Sigmoid colon (tissue), 7 donors: ENCODE data around the gene B3GLCT. TPM values are rescaled to one million over a fixed set of nuclear protein-coding genes. Genes with fewer than 3 reads are reported as not detected.

Experiments used
- DNase-seq: peaks from one replicate; pipeline ENCODE4 v3.0.0-alpha.2; 2019
- H3K27ac ChIP-seq, 4 donors: fragments of 200-600 bp; sonication (generic); one replicate each; pipeline ENCODE4 v1.5.1; 2016 to 2019; ENCODE audit warnings: mild to moderate bottlenecking in 1 of 4
- H3K27me3 ChIP-seq, 3 donors: fragments of 200-600 bp; sonication (generic); one replicate each; pipeline ENCODE4 v1.5.1; 2019; ENCODE audit warnings: mild to moderate bottlenecking in 1 of 3
- H3K36me3 ChIP-seq, 4 donors: fragments of 200-600 bp; sonication (generic); one replicate each; pipeline ENCODE4 v1.5.1; 2016 to 2019
- H3K4me1 ChIP-seq, 4 donors: fragments of 200-600 bp; sonication (generic); one replicate each; pipeline ENCODE4 v1.5.1; 2017 to 2019
- H3K4me3 ChIP-seq, 4 donors: fragments of 200-600 bp; sonication (generic); one replicate each; pipeline ENCODE4 v1.5.1; 2017 to 2019; ENCODE audit warnings: mild to moderate bottlenecking in 2 of 4, moderate library complexity in 1 of 4
- H3K9me3 ChIP-seq, 4 donors: fragments of 200-600 bp in 3 of 4; sonication (generic) in 3 of 4; one replicate each; pipeline versions ENCODE4 v1.5.1 to v1.6.1; 2013 to 2019
- CTCF ChIP-seq, 4 experiments: fragments of 450-650 bp in 3 of 4; fragments of 200-600 bp in 1 of 4; IDR thresholded peaks; one replicate each; pipeline ENCODE4 v1.5.1; 2016 to 2019; ENCODE audit warnings: antibody characterized with exemption in 4 of 4, mild to moderate bottlenecking in 3 of 4, moderate library complexity in 2 of 4
- EP300 ChIP-seq, 4 donors: sonication (generic); formaldehyde crosslinking; IDR thresholded peaks; one replicate each; pipeline ENCODE4 v1.6.1; 2017; ENCODE audit warnings: antibody characterized with exemption in 4 of 4
- POLR2A ChIP-seq, 2 donors: fragments of 450-650 bp; IDR thresholded peaks; one replicate each; pipeline ENCODE4 v1.6.1; 2016; ENCODE audit warnings: antibody characterized with exemption in 2 of 2, mild to moderate bottlenecking in 2 of 2, moderate library complexity in 2 of 2
- POLR2AphosphoS5 ChIP-seq, 4 donors: sonication (generic); formaldehyde crosslinking; IDR thresholded peaks; one replicate each; pipeline ENCODE4 v1.6.1; 2017; ENCODE audit warnings: antibody characterized with exemption in 4 of 4
- WGBS, 2 donors: extraction: QIAGEN DNeasy Blood & Tissue Kit; methylation state at CpG; one replicate each; pipeline ENCODE4 v1.1.7; 2013; 5-methylcytosine and 5-hydroxymethylcytosine counted together
- intact Hi-C: fragments of 100-400 bp; cut with DNase I; formaldehyde crosslinking; loops from one replicate; pipeline ENCODE4 v1.15.1; 2023
- polyA plus RNA-seq, 3 donors: library from polyadenylated mRNA; stranded (reverse); fragments of 200-250 nt; gene quantifications; one replicate each; pipeline ENCODE4 v1.2.3, GENCODE V29; 2013
- total RNA-seq, 4 donors: library from RNA; depleted of rRNA; stranded (reverse); fragments of >200 nt; gene quantifications; one replicate each; pipeline ENCODE4 v1.1.0, GENCODE V29; 2016
- donor health status: healthy with polysubstance abuse.
- donor health status: Bipolar disorder and iron deficiency.
- donor health status: healthy.

Gene B3GLCT
- total and polyA plus RNA-seq, 7 donors: 0.60 to 7.5 (median 5.8) TPM

DNA sequence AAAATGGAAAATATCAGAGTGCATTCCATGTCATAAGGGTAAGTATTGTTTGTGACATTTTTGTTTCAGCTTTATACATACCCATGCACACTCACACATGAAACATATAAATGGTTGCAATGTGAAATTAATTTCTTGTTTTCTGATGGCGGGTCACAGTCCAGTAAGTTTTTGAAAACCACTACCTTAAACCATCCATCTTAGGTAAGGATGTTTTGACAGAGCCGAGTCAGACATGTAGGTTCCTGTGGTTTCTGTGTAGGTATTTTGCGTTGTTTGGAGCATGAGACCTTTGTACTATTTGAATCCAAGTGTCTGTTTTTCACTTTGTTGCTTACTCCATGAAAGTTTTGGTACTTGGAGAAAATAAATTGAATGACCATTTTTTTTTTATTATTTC is 121.7 kb downstream of the B3GLCT start:
- no peak overlapping the region for H3K4me3 ChIP-seq
- WGBS, 2 donors: 83 to 93% methylated on average over 3 of the region's 3 CpGs
- peaks cover 0 to 35% (median 4%) of the 10 kb centered on the region in 4 donors for H3K36me3 ChIP-seq
- intact Hi-C loops: no loop called here
- H3K9me3 ChIP-seq: no peaks in the 10 kb centered on the region
- no peaks in the 10 kb centered on the region for H3K4me1 ChIP-seq
- DNase-seq: no peak
- no peaks in the 10 kb centered on the region for H3K27me3 ChIP-seq
- TF ChIP-seq POLR2AphosphoS5 (IDR thresholded peaks at IDR 0.05) (no peak), CTCF (IDR thresholded peaks at IDR 0.05) (no peak), POLR2A (IDR thresholded peaks at IDR 0.05) (no peak), EP300 (IDR thresholded peaks at IDR 0.05) (no peak)
- H3K27ac ChIP-seq: no peak overlapping the region

- Histone ChIP-seq H3K4me3 (no peak overlapping the region), H3K9me3 (no peaks in the 10 kb centered on the region), H3K4me1 (no peaks in the 10 kb centered on the region), H3K27ac (no peak overlapping the region), H3K36me3 (peaks cover 0 to 35% (median 4%) of the 10 kb centered on the region in 4 donors), H3K27me3 (no peaks in the 10 kb centered on the region)
- TF ChIP-seq EP300 (IDR thresholded peaks at IDR 0.05) (no peak), POLR2AphosphoS5 (IDR thresholded peaks at IDR 0.05) (no peak), POLR2A (IDR thresholded peaks at IDR 0.05) (no peak), CTCF (IDR thresholded peaks at IDR 0.05) (no peak)
- intact Hi-C loops: no loop called here
- no peak for DNase-seq
- 82 to 89% methylated on average over 3 of the region's 3 CpGs for WGBS, 2 donors
Observed at GRCh38 chr13:31322026-31322425, 122.3 kb downstream of the B3GLCT start.

- Histone ChIP-seq H3K27me3 (no peaks in the 10 kb centered on the region), H3K36me3 (peaks cover 0 to 29% (median 4%) of the 10 kb centered on the region in 4 donors), H3K4me3 (no peak overlapping the region), H3K4me1 (no peaks in the 10 kb centered on the region), H3K9me3 (no peaks in the 10 kb centered on the region), H3K27ac (no peak overlapping the region)
- DNase-seq: no peak
- intact Hi-C loops: no loop called here
- 96 to 97% methylated on average over 6 of the region's 6 CpGs for WGBS, 2 donors
- TF ChIP-seq EP300 (IDR thresholded peaks at IDR 0.05): no peak
Observed at GRCh38 chr13:31322702-31323405, 123.1 kb downstream of the B3GLCT start.

GRCh38 chr13:31327182-31327860 is 127.5 kb downstream of the B3GLCT start:
- TF ChIP-seq EP300 (IDR thresholded peaks at IDR 0.05) (no peak), CTCF (IDR thresholded peaks at IDR 0.05) (no peak), POLR2A (IDR thresholded peaks at IDR 0.05) (no peak), POLR2AphosphoS5 (IDR thresholded peaks at IDR 0.05) (no peak)
- H3K36me3 ChIP-seq: peaks cover 0 to 19% (median 4%) of the 10 kb centered on the region in 4 donors
- WGBS, 2 donors: 87 to 94% methylated on average over 7 of the region's 7 CpGs
- no peak for DNase-seq
- no peak overlapping the region for H3K27ac ChIP-seq
- intact Hi-C loops: no loop called here
- H3K9me3 ChIP-seq: no peaks in the 10 kb centered on the region
- H3K27me3 ChIP-seq: no peaks in the 10 kb centered on the region
- H3K4me3 ChIP-seq: no peak overlapping the region
- no peaks in the 10 kb centered on the region for H3K4me1 ChIP-seq

DNA sequence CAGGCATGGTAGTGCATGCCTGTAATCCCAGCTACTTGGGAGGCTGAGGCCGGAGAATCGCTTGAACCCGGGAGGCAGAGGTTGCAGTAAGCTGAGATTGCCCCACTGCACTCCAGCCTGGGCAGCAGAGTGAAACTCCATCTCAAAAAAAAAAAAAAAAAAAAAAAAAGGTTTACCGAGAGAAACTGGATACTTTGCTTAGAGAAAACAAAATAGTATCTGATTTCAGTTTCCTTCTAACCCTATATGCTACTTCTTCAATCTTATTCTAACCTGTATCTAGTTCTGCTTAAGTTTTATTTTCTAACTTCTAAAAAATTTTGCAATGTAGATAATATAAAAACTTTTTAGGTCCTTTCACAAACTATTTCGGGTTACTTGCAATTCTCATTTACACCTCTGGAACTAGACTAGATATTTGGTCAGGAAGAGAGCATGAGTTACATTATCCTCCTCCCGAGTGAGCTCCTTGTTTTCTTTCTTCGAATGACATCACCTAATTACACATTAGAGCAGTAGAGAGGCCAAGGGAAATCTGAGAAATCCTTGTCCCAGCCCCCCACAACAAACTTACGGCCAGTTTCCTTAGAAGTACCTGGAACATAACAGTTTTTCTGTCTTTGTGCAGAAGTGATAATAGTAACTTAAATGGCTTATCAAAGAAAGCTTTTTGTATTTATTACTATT is 128.9 kb downstream of the B3GLCT start:
- Histone ChIP-seq H3K27me3 (no peaks in the 10 kb centered on the region), H3K4me1 (no peaks in the 10 kb centered on the region), H3K27ac (no peak overlapping the region), H3K36me3 (peaks cover 0 to 17% (median 2%) of the 10 kb centered on the region in 4 donors), H3K9me3 (no peaks in the 10 kb centered on the region), H3K4me3 (no peak overlapping the region)
- intact Hi-C loops: no loop called here
- 85 to 89% methylated on average over 8 of the region's 8 CpGs for WGBS, 2 donors
- DNase-seq: no peak
- TF ChIP-seq CTCF (IDR thresholded peaks at IDR 0.05) (no peak), POLR2A (IDR thresholded peaks at IDR 0.05) (no peak), POLR2AphosphoS5 (IDR thresholded peaks at IDR 0.05) (no peak), EP300 (IDR thresholded peaks at IDR 0.05) (no peak)
